HepG2 (cell line): ENCODE measurements around the gene KDM2B.

Experiments
- EZH2 ChIP-seq: conservative IDR thresholded peaks from 2 replicates; pipeline ENCODE4 v1.6.1; 2012; ENCODE audit warnings: mild to moderate bottlenecking, low read depth, low read length, moderate library complexity
- HOXA3 ChIP-seq: sonication (generic); formaldehyde crosslinking; IDR thresholded peaks from 2 replicates; pipeline ENCODE4 v1.5.0; 2020; ENCODE audit warnings: missing genetic modification reagents
- NFE2 ChIP-seq: sonication (generic); formaldehyde crosslinking; IDR thresholded peaks from 2 replicates; pipeline ENCODE4 v1.4.0; 2020; ENCODE audit warnings: missing genetic modification reagents
- TF ChIP-seq, protein P1 (sequence below): sonication (generic); formaldehyde crosslinking; IDR thresholded peaks from 2 replicates; pipeline ENCODE4 v1.5.0; 2020; ENCODE audit warnings: mild to moderate bottlenecking, missing genetic modification reagents, moderate library complexity
- TF ChIP-seq, protein P2 (sequence below), 2 experiments: fragments of 450-650 bp in 1 of 2; sonication (generic) in 1 of 2; formaldehyde crosslinking in 1 of 2; IDR thresholded peaks; 2 replicates each; pipeline versions ENCODE4 v1.6.1 to v1.8.0; 2016 to 2022; ENCODE audit warnings: antibody characterized with exemption in 1 of 2, mild to moderate bottlenecking in 1 of 2, missing genetic modification reagents in 1 of 2

DNA sequence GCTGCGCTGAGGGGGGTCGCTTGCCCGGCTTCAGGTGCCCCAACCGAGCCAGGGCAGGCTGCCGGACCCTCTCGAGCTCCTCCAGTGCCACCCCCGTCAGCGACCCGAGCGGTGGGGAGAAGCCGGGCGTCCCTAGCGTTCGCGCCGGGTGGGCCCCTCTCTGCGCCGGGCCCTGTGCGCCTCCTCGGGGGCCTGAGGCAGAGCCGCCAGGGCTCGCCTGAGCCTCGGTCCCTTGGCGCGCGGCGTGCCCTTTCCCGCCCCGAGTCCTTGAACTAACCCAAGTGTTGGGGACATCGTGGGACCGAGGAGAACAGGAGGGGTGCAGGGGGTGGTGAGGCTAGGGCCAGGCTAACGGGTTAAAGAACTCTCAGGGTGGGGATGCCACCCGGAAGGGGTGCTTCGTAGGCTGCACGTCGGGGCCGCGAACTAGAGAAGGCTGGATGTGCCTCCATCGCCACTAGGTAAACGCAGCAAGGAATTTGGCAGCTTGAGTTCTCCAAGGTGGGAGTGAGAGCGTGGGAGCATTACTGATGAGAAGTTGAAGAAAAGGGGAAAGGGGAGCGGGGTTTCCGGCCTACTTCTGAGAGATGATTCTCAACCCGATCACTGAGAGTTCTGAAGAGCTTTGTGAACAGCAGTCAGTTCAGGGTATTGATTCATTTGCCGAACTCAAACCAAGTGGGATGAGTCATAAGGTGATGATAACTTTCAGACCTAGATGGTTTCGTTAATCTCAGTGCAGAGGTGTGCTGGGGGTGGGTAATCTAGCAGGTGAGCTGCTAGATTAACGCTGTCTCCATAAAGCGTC is 180.3 kb downstream of the KDM2B start:
- no peak; the same call in 1 of the 2 replicates for TF ChIP-seq HOXA3 (CRISPR knock-in tag)
- TF ChIP-seq, protein P1, sequence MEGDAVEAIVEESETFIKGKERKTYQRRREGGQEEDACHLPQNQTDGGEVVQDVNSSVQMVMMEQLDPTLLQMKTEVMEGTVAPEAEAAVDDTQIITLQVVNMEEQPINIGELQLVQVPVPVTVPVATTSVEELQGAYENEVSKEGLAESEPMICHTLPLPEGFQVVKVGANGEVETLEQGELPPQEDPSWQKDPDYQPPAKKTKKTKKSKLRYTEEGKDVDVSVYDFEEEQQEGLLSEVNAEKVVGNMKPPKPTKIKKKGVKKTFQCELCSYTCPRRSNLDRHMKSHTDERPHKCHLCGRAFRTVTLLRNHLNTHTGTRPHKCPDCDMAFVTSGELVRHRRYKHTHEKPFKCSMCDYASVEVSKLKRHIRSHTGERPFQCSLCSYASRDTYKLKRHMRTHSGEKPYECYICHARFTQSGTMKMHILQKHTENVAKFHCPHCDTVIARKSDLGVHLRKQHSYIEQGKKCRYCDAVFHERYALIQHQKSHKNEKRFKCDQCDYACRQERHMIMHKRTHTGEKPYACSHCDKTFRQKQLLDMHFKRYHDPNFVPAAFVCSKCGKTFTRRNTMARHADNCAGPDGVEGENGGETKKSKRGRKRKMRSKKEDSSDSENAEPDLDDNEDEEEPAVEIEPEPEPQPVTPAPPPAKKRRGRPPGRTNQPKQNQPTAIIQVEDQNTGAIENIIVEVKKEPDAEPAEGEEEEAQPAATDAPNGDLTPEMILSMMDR: no peak
- TF ChIP-seq EZH2: no peak
- TF ChIP-seq NFE2 (CRISPR knock-in tag): no peak
- TF ChIP-seq, protein P2, sequence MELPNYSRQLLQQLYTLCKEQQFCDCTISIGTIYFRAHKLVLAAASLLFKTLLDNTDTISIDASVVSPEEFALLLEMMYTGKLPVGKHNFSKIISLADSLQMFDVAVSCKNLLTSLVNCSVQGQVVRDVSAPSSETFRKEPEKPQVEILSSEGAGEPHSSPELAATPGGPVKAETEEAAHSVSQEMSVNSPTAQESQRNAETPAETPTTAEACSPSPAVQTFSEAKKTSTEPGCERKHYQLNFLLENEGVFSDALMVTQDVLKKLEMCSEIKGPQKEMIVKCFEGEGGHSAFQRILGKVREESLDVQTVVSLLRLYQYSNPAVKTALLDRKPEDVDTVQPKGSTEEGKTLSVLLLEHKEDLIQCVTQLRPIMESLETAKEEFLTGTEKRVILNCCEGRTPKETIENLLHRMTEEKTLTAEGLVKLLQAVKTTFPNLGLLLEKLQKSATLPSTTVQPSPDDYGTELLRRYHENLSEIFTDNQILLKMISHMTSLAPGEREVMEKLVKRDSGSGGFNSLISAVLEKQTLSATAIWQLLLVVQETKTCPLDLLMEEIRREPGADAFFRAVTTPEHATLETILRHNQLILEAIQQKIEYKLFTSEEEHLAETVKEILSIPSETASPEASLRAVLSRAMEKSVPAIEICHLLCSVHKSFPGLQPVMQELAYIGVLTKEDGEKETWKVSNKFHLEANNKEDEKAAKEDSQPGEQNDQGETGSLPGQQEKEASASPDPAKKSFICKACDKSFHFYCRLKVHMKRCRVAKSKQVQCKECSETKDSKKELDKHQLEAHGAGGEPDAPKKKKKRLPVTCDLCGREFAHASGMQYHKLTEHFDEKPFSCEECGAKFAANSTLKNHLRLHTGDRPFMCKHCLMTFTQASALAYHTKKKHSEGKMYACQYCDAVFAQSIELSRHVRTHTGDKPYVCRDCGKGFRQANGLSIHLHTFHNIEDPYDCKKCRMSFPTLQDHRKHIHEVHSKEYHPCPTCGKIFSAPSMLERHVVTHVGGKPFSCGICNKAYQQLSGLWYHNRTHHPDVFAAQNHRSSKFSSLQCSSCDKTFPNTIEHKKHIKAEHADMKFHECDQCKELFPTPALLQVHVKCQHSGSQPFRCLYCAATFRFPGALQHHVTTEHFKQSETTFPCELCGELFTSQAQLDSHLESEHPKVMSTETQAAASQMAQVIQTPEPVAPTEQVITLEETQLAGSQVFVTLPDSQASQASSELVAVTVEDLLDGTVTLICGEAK (IDR thresholded peaks at IDR 0.05): no peak
- TF ChIP-seq, protein P2 (CRISPR knock-in tag; IDR thresholded peaks at IDR 0.05): no peak
